VCaP (cell line): ENCODE results near the gene MCTP2.
A peak's percentile ranks its signal among the peaks of the same experiment; 100 is the strongest.

Experiments
- H3K27ac ChIP-seq: fragments of 450-650 bp; 2 replicates; pipeline ENCODE4 v1.5.1; 2017
- CTCF ChIP-seq: fragments of 450-650 bp; conservative IDR thresholded peaks from 2 replicates; pipeline ENCODE4 v1.5.1; 2017; ENCODE audit warnings: mild to moderate bottlenecking, moderate library complexity

The MCTP2 gene

DNA sequence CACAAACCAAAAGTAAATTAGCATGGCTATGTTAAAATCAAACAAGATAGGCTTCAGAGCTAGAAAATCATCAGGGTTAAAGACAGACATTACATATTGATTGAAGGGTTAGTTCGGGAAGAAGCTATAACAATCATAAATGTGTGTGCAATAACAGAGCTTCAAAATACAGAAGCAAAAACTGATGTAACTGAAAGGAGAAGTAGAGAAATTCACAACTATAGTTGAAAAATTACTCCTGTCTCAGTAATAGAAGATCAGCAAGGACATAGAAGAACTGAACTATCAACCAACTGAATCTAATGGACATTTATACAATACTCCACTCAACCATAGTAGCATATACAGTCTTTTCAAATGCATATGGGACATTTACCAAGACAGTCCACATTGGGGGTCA, 59.4 kb downstream of the MCTP2 start:
- TF ChIP-seq CTCF: no peak
- no peak overlapping the region for H3K27ac ChIP-seq

DNA sequence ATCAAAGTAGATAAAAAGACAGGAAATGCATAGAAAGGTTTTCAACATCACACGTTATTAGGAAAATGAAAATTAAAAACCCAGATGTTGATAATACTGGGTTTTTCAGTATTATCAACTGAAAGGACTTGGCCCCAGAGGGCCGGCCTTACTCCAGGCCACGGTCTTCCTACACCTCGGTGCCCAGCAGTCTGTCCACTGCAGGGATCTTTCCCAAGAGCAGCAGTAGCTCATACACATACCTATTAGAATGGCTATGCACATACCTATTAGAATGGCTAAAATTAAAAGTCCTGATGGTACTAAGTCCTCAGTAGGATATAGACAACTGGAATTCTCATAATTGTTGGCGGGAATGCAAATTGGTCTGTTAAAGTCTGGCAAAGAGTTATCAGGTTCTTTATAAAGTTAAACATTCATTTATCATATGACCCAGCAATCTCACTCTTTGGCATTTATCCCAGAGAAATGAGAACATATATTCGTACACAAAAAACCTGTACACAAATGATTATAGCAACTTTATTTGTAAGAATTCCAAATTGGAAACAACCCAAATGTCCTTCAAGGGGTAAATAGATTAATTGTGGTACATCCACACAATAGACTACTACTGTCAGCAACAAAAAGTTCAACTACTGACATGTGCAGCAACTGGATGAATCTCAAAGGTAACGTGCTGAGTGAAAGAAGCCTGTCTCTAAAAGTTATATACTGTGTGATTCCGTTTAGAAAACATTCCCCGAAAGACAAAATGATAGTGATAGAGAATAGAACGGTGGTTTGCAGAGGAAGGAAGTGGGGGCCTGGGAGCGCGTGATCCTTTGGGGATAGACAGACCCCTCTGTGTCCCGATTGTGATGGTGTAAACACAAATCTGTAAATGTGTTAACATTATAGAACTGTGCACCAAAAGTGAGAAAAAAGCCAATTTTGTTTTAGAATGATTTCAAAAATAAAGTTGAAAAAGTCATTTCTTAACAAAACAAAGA, 62.3 kb downstream of the MCTP2 start:
- H3K27ac ChIP-seq: peak overlapping the region; percentile 63
- no peak for TF ChIP-seq CTCF

DNA sequence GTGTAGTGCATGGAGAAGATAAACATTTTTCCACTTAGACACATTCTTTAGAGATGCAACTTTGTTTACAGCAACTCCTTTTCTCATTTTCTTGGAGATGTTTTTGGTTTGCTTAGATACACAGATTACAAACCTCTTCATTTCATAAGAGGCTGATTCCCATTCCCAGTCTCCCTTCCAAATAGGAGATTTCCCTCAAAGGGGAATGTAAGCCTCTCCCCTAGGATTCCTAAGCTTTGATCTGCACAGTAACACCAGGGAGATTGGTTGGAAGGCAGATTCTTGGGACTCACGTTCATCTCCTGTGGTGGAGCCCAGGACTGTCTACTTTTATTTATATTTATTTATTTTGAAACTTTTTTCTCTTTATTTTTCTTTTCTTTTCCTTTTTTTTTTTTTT, 63.2 kb downstream of the MCTP2 start:
- no peak for TF ChIP-seq CTCF
- H3K27ac ChIP-seq: peak overlapping the region; percentile 63; the same call in 1 of the 2 replicates

GRCh38 chr15:94295275-94295674, 63.9 kb downstream of the MCTP2 start:
- H3K27ac ChIP-seq: no peak overlapping the region; the same call in 1 of the 2 replicates
- no peak for TF ChIP-seq CTCF

- no peak overlapping the region for H3K27ac ChIP-seq
- no peak for TF ChIP-seq CTCF
Measured at GRCh38 chr15:94296717-94297116, 65.4 kb downstream of the MCTP2 start.

- H3K27ac ChIP-seq: no peak overlapping the region
- no peak for TF ChIP-seq CTCF
Measured at GRCh38 chr15:94297558-94297957, 66.2 kb downstream of the MCTP2 start.

GRCh38 chr15:94298364-94298763, 67.0 kb downstream of the MCTP2 start:
- no peak overlapping the region for H3K27ac ChIP-seq
- TF ChIP-seq CTCF: no peak
